ENCODE data around the gene DCST2. TPM values are rescaled to one million over a fixed set of nuclear protein-coding genes. Genes with fewer than 3 reads are reported as not detected.
A peak's percentile ranks its signal among the peaks of the same experiment; 100 is the strongest.
"Not testable (repeated sequence)": the region's sequence is repeated elsewhere in the genome, so short reads cannot be mapped to it uniquely, and the experiment has no call there.

DCST2 gene
- polyA plus RNA-seq, 3 donors = 2.6 TPM; not detected in 2

DNA sequence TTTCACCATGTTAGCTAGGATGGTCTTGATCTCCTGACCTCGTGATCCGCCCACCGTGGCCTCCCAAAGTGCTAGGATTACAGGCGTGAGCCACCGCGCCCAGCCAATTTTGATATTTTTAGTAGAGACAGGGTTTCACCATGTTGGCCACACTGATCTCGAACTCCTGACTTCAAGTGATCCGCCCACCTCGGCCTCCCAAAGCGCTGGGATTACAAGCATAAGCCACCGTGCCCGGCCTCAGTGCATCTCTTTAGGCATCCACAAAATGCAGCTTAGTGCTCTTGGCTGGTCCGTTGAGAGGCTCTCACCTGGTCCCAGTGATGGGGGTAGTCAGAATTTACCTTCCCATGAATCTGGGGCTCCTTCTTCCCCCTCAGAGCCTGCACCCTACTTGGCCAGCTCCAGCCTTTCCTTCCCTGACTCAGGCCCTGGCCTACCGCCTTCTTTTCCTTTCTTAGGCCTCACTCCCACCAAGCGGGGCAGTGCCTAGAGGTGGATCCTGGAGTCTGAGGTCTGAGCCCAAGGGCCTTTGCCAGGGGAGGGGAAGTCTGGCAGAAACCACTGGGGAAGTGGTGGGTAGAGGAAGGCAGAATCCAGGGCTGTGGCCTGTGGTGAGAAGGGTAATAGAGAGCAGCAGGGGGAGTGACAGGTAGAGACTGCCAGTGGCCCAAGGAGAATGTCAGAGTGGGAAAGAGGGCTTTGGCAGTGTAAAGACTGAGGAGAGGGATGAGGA is 36.4 kb downstream of the DCST2 start:
- Histone ChIP-seq H3K4me2 (replicated peaks; ENCODE audit: extremely low read depth, low read length, poor library complexity, severe bottlenecking) (peak overlapping the region; percentile 18), H3K27ac (ENCODE audit: low read depth in 1 of 2, low read length in 2 of 2) (no peak overlapping the region), H2AFZ (ENCODE audit: insufficient read depth, low read depth, low read length, poor library complexity, severe bottlenecking) (no peak overlapping the region), H3K9ac (ENCODE audit: insufficient read depth, low read length, poor library complexity, severe bottlenecking) (no peak overlapping the region), H3K27me3 (ENCODE audit: control insufficient read depth in 2 of 2, insufficient read depth in 2 of 2, low read length in 2 of 2) (no peaks in the 10 kb centered on the region), H3K79me2 (ENCODE audit: insufficient read depth, low read length) (peaks cover 26% of the 10 kb centered on the region), H4K20me1 (ENCODE audit: insufficient read depth, low read length) (peaks cover 12% of the 10 kb centered on the region), H3K4me1 (ENCODE audit: control insufficient read depth in 1 of 2, insufficient read depth in 2 of 2, low read length in 2 of 2) (peaks cover 55 to 65% of the 10 kb centered on the region in 2 donors), H3K9me3 (replicated peaks in 1 of 2; ENCODE audit: control insufficient read depth in 1 of 2, insufficient read depth in 1 of 2, low read length in 2 of 2) (no peaks in the 10 kb centered on the region), H3K4me3 (replicated peaks in 1 of 3; ENCODE audit: low read depth in 2 of 3, low read length in 3 of 3) (peak overlapping the region in 1 of 3 experiments; percentile 9), H3K36me3 (replicated peaks in 1 of 2; ENCODE audit: control insufficient read depth in 1 of 2, insufficient read depth in 2 of 2, low read length in 2 of 2) (no peaks in the 10 kb centered on the region)
- Mint-ChIP-seq H3K4me1 (peaks cover 58% of the 10 kb centered on the region), H3K4me3 (peak overlapping the region; percentile 10 to 54), H3K9me3 (no peaks in the 10 kb centered on the region), H3K27me3 (ENCODE audit: low read depth in 3 of 3) (peaks cover 2 to 4% (median 2%) of the 10 kb centered on the region in 3 donors), H3K36me3 (peaks cover 2 to 3% of the 10 kb centered on the region in 2 donors), H3K27ac (peak overlapping the region in 6 of 7 donors; percentile 1 to 73 (median 40))
- intact Hi-C loops (cut with micrococcal nuclease) = no loop called here
- WGBS (ENCODE audit: insufficient coverage) = 79% methylated on average over 12 of the region's 15 CpGs
- TF ChIP-seq, protein P1, sequence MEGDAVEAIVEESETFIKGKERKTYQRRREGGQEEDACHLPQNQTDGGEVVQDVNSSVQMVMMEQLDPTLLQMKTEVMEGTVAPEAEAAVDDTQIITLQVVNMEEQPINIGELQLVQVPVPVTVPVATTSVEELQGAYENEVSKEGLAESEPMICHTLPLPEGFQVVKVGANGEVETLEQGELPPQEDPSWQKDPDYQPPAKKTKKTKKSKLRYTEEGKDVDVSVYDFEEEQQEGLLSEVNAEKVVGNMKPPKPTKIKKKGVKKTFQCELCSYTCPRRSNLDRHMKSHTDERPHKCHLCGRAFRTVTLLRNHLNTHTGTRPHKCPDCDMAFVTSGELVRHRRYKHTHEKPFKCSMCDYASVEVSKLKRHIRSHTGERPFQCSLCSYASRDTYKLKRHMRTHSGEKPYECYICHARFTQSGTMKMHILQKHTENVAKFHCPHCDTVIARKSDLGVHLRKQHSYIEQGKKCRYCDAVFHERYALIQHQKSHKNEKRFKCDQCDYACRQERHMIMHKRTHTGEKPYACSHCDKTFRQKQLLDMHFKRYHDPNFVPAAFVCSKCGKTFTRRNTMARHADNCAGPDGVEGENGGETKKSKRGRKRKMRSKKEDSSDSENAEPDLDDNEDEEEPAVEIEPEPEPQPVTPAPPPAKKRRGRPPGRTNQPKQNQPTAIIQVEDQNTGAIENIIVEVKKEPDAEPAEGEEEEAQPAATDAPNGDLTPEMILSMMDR (IDR thresholded peaks at IDR 0.05) = no peak
- peak in 1 of 3 donors; percentile 47 for DNase-seq

DNA sequence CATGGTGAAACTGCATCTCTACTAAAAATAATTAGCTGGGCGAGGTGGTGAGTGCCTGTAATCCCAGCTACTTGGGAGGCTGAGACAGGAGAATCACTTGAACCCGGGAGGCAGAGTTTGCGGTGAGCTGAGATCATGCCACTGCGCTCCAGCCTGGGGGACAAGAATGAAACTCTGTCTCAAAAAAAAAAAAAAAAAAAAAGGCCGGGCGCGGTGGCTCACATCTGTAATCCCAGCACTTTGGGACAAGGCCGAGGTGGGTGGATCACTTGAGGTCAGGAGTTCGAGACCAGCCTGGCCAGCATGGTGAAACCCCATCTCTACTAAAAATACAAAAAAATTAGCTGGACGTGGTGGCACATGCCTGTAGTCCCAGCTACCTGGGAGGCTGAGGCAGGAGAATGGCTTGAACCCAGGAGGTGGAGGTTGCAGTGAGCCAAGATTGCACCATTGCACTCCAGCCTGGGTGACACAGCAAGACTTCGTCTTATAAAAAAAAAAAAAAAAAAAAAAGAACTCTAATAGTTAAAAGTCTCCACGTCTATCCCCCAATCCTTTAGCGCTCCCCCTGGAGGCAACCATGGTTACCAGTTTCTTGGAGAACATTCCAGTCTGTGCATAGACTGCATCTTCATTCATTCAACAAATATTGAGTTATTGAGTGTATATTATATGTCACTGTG is 38.1 kb downstream of the DCST2 start:
- H3K9me3 ChIP-seq (replicated peaks in 1 of 2; ENCODE audit: control insufficient read depth in 1 of 2, insufficient read depth in 1 of 2, low read length in 2 of 2); intact Hi-C loops (cut with micrococcal nuclease); H3K27ac ChIP-seq (ENCODE audit: low read depth in 1 of 2, low read length in 2 of 2); H3K4me3 ChIP-seq (replicated peaks in 1 of 3; ENCODE audit: low read depth in 2 of 3, low read length in 3 of 3); H3K27me3 ChIP-seq (ENCODE audit: control insufficient read depth in 2 of 2, insufficient read depth in 2 of 2, low read length in 2 of 2); H3K27ac Mint-ChIP-seq; H3K4me2 ChIP-seq (replicated peaks; ENCODE audit: extremely low read depth, low read length, poor library complexity, severe bottlenecking); H3K9ac ChIP-seq (ENCODE audit: insufficient read depth, low read length, poor library complexity, severe bottlenecking); H3K4me3 Mint-ChIP-seq; H3K9me3 Mint-ChIP-seq; H2AFZ ChIP-seq (ENCODE audit: insufficient read depth, low read depth, low read length, poor library complexity, severe bottlenecking); H3K27me3 Mint-ChIP-seq (ENCODE audit: low read depth in 3 of 3); H3K36me3 ChIP-seq (replicated peaks in 1 of 2; ENCODE audit: control insufficient read depth in 1 of 2, insufficient read depth in 2 of 2, low read length in 2 of 2): not testable (repeated sequence)
- peak in 2 of 3 donors; percentile 53 to 56 for DNase-seq
- peaks cover 10% of the 10 kb centered on the region for H3K79me2 ChIP-seq (ENCODE audit: insufficient read depth, low read length)
- H3K4me1 ChIP-seq (ENCODE audit: control insufficient read depth in 1 of 2, insufficient read depth in 2 of 2, low read length in 2 of 2) = peaks cover 50 to 55% of the 10 kb centered on the region in 2 donors
- WGBS (ENCODE audit: insufficient coverage) = no CpG with 5 or more reads among the region's 13 CpGs
- peaks cover 58% of the 10 kb centered on the region for H3K4me1 Mint-ChIP-seq
- H3K36me3 Mint-ChIP-seq = peaks cover 6 to 11% of the 10 kb centered on the region in 2 donors
- H4K20me1 ChIP-seq (ENCODE audit: insufficient read depth, low read length) = peaks cover 12% of the 10 kb centered on the region
